ENCODE measurements around the gene ARHGEF37.

ARHGEF37 gene

DNA sequence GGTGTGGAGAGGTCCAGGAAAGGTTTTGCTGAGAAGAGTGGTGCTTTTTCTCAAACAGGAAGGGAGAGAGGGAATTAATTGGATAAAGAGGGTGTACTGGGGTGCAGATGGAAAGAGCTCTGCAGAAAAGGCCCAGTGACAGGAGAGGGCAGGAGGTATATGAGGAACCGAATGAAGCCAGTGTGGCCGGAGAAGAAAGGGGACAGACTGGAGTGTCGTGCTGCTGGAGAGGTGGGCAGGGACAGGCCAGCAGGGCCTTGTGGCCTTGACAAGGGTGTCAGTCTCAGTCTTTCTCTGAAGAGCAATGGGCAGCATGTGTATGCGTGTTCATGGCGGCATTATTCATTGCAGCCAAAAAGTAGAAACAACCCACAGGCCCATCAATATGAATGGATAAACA lies 48.1 kb downstream of the ARHGEF37 start:
- in situ Hi-C loops (cut with MboI; ENCODE audit: low pct_unique_long_range_greater_than_20kb, low sequenced_read_pairs, unreplicated experiment): loop anchor here (25.0 kb wide), 1 partner anchor 583 kb away; no protein-coding TSS in a partner anchor
- no peak for TF ChIP-seq CTCF (IDR thresholded peaks at IDR 0.05; ENCODE audit: extremely low read depth, insufficient read depth, missing control alignments)

GRCh38 chr5:149630337-149630736 lies 49.0 kb downstream of the ARHGEF37 start:
- TF ChIP-seq CTCF (IDR thresholded peaks at IDR 0.05; ENCODE audit: extremely low read depth, insufficient read depth, missing control alignments): no peak
- in situ Hi-C loops (cut with MboI; ENCODE audit: low pct_unique_long_range_greater_than_20kb, low sequenced_read_pairs, unreplicated experiment): loop anchor here (10.0 to 25.0 kb wide), 2 partner anchors 354 to 582 kb away; no protein-coding TSS in a partner anchor
- no peak for DNase-seq (ENCODE audit: low spot score)

More for the DNA sequence above, 48.1 kb downstream of the ARHGEF37 start:
- no peak for DNase-seq (ENCODE audit: low spot score)

- in situ Hi-C loops (cut with MboI; ENCODE audit: low pct_unique_long_range_greater_than_20kb, low sequenced_read_pairs, unreplicated experiment): loop anchor here (10.0 to 25.0 kb wide), 2 partner anchors 353 to 581 kb away; no protein-coding TSS in a partner anchor
- TF ChIP-seq CTCF (IDR thresholded peaks at IDR 0.05; ENCODE audit: extremely low read depth, insufficient read depth, missing control alignments): no peak
- no peak for DNase-seq (ENCODE audit: low spot score)
Measured at GRCh38 chr5:149631506-149631905, 50.2 kb downstream of the ARHGEF37 start.

- in situ Hi-C loops (cut with MboI; ENCODE audit: low pct_unique_long_range_greater_than_20kb, low sequenced_read_pairs, unreplicated experiment): loop anchor here (10.0 to 25.0 kb wide), 2 partner anchors 352 to 580 kb away; no protein-coding TSS in a partner anchor
- DNase-seq (ENCODE audit: low spot score): no peak
- TF ChIP-seq CTCF (IDR thresholded peaks at IDR 0.05; ENCODE audit: extremely low read depth, insufficient read depth, missing control alignments): no peak
Measured at GRCh38 chr5:149632311-149633251, 51.3 kb downstream of the ARHGEF37 start.

DNA sequence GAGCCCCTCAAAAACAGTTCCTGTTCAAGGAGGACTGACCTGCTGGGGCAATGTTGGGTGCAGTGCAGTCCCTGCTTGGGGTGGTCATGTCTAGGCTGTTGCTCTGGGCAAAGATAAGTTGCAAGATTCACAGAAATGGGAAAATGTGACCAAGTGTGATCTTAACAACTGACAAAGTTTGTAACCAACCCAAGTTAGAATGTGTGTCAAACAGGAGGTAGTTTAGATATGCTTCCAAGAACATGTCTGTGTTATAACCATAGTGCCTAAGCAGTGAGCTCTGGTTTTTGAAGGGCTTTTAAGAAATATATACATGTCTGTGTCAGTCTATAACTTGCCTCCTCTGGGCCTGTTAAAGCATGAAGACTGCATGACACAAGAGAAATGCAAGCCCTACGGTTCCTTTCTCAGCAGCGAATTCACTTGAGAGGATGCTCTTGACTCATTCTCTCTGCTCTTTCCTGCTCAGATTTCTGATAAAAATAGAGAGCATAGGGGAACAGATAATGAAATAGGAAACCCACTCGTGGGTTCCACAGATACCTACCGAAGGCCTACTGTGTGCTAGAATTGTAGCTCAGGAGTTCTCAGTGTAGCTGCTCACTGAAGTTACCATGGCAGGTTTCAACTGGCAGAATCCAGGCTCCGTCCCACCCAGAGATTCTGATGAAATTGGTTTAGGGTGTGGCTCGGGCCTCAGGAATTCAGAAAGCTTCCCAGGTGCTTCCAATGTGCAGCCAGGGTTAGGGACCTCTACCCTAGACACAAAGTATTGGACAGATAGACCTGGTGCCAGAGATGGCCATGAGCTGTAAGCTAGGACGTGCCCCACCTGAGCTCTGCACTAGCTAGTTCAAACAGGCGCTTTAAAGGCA lies 52.4 kb downstream of the ARHGEF37 start:
- in situ Hi-C loops (cut with MboI; ENCODE audit: low pct_unique_long_range_greater_than_20kb, low sequenced_read_pairs, unreplicated experiment): loop anchor here (10.0 to 25.0 kb wide), 2 partner anchors 351 to 579 kb away; no protein-coding TSS in a partner anchor
- no peak for DNase-seq (ENCODE audit: low spot score)
- TF ChIP-seq CTCF (IDR thresholded peaks at IDR 0.05; ENCODE audit: extremely low read depth, insufficient read depth, missing control alignments): no peak

- DNase-seq (ENCODE audit: low spot score): no peak
- in situ Hi-C loops (cut with MboI; ENCODE audit: low pct_unique_long_range_greater_than_20kb, low sequenced_read_pairs, unreplicated experiment): loop anchor here (10.0 to 25.0 kb wide), 2 partner anchors 349 to 577 kb away; no protein-coding TSS in a partner anchor
- no peak for TF ChIP-seq CTCF (IDR thresholded peaks at IDR 0.05; ENCODE audit: extremely low read depth, insufficient read depth, missing control alignments)
Measured at GRCh38 chr5:149635394-149635793, 54.1 kb downstream of the ARHGEF37 start.
